Measurements from ENCODE around the gene ALPK3.
A peak's percentile ranks its signal among the peaks of the same experiment; 100 is the strongest.
"Not testable (repeated sequence)": the region's sequence is repeated elsewhere in the genome, so short reads cannot be mapped to it uniquely, and the experiment has no call there.

The ALPK3 gene

DNA sequence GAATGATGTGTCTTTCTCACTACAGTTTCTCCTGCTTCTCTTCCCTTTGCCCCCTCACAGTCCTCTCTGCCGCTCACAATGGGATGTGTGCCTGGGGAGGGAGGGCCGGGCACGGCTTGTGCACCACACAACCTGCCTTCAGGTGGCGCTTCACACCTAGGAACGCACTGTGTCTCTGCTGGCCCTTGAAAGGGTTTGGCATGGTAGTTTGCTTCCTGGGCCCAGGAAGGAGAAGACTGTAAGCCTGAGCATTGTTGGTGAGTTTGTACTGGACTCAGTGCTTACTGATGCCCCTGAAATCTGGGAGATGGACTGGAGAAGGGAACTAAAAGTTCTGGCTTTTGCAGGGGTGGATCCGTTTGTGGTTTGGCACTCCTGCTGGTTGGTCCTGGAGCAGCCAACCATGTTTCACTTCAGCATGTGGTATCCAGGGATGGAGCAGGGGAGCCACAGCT is 9.2 kb downstream of the ALPK3 start:
- no peak for DNase-seq

DNA sequence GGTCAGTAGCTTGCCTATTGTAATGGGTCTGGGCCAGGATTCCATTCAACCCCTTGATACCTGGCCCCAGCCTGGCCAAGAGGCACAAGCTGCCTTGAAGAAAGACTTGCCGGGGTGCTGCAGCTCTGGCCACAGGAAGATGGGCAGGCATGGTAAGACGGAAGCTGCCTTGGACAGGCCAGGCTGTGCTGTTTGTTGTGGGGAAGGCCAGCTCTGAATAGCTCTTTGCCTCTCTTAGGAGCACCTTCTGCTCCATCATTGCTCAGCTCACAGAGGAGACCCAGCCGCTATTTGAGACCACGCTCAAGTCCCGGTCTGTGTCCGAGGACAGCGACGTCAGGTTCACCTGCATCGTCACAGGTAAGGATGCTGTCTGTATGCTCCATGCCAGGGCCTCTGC is 10.1 kb downstream of the ALPK3 start:
- DNase-seq: no peak

DNA sequence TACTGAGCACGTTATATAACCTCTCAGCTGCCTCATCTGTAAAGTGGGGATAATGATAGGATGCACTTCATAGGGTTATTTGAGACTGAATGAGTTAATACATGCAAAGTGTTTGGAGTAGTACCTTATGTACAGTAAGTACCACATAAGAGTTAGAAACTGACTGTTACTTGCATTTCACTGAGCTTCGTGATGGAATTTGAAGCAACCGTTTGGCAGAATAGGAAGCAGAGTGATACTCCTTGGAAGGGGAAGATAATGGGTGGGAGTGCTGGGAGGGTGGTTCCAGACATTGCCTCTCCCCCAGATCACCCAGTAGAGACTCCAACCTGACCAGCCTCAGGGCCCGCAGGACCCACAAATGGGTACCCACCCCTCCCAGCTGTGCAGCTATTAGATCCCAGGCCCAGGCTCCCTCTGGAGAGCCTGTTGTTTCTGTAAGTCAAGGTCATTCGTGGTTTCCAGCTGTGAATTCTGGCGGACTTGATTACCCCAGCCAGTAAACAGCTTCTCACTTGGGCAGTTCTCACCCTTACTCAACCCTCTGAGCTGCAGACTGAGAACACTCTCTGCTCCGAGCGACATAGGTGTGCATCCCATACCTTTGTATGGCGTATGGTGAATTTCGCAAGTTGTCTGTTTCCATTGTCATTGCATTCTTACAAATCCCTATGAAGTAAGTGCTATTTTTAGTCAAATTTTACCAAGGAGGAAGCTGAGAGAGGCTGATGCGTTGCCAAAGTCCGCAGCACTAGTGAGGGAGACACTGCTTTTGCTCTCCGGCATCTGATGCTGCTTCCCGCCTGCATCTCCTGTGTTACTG is 11.1 kb downstream of the ALPK3 start:
- no peak for DNase-seq

DNA sequence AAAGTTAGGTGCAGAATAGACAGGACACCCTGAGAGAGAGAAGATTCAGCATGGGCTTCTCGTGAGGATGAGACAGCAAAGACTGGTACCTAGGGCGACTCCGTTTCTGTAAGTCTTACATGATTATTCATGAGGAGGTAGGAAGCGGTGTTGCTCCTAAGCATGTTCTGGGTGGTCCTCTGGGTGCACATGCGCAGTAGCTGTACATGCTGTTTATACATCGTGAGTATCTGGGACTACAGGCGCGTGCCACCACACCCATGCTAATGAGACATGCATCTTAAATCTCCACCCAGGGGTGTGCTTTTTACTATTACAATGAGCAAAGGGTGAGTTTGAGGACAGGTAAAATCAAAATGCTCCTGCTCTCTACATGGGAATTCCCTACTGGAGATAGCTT is 12.3 kb downstream of the ALPK3 start:
- DNase-seq: no peak

DNA sequence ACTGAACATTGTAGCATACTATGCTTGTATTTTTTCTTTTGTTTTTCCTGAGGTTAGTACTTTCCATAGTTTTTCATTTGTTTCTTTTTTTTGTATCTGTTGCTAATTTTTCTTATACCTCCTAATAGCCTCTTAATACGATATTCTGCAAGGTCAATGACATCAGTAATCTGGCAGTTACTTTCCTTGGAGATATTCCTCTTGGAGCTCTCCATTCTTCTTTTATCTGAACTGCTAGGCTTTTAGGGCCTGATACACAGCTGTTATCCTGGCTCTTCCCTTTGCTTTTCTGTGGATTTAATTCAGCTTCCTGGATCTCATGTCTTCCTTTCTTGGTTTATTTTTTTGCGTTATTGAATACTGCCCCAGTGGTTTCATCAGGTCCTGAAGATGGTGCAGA is 12.9 kb downstream of the ALPK3 start:
- DNase-seq: no peak

DNA sequence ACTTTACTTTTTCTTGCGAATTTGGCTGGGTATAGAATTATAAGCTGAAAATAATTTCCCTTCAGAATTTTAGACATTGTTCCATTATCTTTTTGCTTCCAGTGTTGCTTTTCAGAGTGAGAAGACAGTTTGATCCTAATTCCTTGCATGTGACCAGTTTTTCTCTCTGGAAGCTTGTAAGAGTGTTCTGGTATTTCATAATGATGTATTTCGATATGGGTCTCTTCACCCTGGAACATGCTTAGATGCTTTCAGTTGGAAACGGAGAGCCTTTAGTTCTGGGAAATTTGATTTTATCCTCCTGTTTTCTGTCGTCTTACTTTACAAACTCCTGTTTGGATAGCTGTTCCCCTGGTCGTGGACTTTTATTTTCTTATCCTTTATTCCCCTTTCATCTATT is 13.9 kb downstream of the ALPK3 start:
- DNase-seq: no peak

DNA sequence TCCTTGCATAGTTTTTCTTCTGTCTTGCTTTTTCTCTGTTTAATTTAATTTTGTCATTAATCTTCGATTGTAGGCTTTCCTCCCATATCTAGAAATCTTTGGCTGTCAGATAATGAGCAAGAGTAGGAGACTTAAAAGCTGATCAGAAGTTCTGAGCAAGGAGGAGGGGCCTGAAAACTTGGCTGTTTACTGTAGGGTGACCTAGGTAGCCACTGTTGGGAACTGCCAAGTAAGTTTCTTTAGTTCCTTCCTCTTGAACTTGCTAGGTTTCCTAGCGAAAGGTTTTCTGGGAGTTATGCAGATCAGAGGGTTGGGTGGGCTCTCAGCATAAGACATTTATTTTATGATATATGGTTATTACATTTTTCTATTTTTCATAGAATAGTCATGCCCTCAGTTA is 14.5 kb downstream of the ALPK3 start:
- DNase-seq: no peak

DNA sequence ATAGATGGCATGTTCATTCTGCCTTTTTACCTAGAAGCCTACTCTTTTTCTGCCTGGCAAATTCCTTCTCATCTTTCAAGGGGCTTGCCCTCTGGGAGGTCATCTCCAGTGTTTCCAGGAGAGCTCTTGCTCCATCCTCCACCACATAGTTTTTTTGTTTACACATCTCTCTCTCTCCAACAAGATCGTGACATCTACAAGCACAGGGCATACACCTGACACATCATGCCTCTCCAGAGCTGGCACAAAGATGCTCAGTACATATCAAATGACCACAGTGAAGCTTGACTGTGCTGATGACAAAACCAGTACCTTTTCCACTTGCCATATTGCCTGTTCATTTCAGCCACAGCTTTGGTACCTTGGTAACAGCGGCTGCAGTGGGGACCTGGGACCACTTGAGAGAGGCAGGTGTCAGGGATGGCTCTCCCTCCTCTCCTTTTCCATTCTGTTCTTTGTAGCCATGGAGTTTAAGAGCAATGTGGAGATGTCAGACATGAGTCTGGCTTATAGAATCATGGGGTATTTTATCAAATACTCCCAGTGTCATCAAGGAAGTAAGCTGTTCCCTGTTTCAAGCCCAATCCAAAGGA is 15.4 kb downstream of the ALPK3 start:
- DNase-seq: no peak

DNA sequence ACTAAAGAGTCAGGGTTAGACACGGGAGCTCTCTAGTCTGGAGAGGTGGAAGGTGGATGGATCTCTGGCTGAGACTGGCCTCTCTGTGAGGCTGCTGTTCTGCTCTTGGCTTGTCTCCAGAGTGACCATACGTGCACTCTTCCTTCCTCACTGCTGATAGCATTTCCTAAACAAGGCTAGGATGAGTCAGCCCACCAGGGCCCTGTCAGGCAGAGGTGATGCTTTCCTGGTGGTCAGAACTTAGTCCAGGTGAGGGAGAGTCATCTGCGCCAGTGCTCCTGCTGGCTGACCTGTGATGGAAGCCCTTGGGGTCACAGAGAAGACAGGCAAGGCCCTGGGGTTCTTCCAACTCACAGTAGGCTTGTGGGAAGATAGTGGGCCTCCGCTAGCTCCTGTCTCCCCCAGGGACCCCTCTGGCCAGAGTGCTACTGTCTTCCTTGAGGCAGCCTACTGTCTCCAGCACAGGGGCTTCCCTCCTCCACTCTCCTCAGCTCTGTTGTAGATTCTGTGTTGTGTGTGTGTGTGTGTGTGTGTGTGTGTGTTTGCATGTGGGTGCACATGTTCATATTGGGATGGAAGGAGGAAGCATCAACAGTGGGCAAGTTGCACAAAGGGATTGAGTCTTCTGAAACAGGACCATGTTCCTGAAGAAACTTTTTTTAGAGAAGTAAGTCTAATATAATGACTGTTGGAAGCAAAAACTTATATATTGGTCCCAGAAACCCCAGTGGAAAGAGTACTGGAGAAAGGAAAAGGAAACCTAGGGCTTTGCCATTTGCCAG is 16.5 kb downstream of the ALPK3 start:
- no peak for DNase-seq

DNA sequence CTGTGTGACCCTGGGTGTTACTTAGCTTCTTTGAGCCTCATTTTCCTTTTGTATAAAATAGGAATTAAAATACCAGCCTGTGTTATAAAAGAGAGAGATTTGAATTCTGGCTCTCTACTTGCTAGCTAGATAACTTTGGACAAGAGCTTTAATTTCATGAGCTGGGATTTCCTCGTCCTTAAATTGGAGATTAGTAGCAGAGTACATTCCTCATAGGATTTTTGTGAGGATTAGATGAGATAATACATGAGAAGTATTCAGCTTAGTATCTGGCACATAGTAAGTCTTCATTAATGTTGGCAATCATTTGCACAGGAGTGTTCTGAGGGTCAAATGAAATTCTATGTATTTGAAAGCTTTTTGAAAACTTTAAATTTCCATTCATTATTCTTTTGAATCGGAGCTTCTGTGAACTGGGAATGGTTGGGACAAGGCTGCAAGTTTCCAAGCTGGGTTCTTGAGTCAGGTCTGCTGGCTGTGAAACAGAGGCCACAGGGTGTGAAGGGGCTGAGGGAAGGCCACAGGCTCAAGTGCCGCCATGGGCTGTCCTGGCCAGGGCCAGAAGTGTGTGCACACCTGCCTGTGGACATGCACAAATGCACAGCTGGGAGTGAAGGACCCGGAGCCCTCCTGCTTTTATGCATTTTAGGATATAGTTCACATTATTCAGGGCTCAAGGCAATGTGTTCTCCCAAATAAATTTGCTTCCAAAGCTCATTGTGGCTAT is 17.2 kb downstream of the ALPK3 start:
- no peak for DNase-seq

DNA sequence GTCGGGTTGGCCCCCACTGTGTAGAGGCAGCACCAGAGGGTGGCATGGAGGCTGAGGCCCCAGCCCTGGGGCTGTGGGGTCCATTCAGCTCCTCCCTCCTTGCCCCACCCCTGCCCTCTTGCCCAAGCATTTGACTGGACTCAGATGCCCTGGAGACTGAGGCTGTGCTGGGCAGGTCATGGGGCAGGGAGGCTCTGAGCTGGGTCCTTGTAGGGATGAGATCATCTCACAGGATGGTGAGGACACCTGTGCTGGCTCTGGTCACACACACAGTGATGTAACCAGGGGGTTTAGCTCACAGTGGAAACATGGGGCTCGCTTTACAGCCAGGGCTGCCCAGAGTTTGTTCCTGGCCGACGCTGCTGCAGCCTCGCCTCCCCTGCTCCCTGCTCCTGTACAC is 17.8 kb downstream of the ALPK3 start:
- DNase-seq: no peak

DNA sequence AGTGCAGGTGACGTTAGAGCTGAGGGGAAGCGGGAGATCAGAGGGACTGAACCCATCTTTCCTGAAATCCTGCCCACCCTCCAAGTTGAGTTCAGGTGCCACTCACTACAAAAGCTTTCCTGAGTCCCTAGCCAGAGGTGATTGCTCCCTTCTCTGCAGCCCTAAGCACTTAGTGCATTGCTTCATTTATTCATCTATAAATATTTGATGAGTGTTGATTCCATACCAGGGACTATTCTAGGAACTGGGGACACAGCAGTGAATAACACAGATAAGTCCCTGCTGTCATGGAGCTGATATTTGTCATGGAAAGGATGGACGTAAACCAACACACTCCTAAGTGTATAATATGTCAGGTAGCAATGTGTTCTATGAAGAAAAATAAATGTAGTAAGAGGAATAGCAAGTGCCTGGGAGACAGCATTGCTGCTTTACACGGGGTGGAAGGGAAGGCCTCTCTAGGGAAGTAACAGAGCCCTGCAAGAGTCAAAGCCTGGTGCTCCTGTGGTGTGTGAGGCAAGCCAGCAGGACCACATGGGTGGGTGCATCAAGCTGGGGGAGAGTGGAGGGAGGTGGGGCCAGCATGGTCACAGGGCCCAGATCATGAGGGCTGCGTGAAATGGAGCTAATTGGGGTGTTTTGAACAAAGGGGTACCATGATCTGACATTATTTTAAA is 18.6 kb downstream of the ALPK3 start:
- DNase-seq: no peak

DNA sequence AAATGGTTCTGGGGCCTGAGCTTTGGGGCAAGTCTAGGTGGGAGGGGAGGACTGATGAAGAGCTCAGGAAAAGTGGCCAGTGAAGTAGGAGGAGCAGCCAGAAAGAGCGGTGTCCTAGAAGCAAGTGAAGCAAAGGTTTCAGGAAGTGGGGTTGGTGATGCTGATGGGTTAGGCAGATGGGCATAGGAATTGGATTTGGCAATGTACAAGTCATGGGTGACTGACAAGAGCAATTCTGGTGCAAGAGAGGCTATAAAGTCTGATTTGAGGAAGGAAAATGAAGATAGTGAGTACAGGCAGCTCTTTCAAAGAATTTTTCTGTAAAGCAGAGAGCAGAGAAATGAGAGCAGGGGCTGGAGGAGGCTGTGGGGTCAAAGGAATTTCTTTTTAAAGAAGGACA is 19.7 kb downstream of the ALPK3 start:
- DNase-seq: no peak

DNA sequence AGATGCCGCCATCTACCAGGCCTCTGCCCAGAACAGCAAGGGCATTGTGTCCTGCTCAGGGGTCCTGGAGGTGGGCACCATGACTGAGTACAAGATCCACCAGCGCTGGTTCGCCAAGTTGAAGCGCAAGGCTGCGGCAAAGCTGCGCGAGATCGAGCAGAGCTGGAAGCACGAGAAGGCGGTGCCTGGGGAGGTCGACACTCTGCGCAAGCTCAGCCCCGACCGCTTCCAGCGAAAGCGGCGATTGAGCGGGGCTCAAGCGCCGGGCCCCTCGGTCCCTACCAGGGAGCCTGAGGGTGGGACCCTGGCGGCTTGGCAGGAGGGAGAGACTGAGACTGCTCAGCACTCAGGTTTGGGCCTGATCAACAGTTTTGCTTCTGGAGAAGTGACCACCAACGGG is 22.6 kb downstream of the ALPK3 start:
- no peak for DNase-seq

DNA sequence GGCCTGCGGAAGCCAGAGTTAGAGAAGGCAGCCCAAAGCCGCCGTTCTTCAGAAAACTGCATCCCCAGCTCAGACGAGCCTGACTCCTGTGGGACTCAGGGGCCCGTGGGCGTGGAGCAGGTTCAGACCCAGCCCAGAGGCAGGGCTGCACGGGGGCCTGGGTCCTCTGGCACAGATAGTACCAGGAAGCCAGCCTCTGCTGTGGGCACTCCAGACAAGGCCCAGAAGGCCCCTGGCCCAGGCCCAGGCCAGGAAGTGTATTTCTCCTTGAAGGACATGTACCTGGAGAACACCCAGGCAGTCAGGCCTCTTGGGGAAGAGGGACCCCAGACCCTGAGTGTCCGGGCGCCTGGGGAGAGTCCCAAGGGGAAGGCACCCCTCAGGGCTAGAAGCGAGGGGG is 23.1 kb downstream of the ALPK3 start:
- no peak for DNase-seq

DNA sequence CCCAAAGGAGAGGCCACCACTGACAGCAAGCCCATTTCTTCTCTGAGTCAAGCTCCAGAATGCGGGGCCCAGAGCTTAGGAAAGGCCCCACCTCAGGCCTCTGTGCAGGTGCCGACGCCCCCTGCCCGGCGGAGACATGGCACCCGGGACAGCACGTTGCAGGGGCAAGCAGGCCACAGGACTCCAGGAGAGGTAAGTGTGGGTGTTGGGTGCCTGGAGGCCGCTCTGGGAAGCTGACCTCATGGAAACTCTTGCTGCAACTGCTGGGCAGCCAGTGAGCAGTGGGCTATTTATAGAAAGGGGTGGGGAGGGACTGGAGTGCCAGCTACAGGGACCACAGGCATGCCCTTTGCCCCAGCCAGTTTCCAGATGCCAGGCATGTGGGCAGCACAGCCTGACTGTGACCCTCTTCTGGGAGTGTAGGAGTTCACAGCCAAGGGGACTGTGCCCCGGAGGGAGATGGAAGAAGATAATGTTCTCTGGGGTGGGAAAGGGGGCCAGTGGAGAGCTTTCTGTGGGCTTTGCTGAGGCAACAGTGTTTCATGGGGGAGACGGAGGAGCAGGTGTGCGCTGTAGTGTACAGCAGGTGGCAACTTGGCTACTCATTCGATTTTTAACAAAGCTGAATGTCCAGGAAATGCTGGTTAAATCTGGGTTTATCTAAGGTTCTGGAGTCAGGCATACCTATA is 23.7 kb downstream of the ALPK3 start:
- DNase-seq: peak; percentile 74

DNA sequence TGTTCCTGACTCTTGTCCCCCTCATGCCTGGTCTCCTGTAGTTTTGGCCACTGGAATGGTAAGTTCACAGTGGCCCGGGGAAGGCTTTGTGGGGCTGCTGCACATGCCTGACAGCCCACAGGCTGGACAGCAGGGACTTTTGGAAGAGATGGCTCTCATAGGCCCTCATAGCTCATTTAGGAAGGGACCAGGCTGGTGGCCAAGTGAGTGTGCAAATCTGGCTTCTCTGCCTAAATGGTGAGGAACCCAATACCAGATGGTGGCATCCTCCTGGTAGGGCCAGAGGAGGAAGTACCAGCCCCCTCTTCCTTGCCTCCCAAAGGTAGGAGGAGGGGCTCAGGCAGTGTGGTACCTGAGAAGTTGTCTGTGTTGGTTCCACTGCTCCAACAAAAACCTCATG is 25.6 kb downstream of the ALPK3 start:
- DNase-seq: no peak

DNA sequence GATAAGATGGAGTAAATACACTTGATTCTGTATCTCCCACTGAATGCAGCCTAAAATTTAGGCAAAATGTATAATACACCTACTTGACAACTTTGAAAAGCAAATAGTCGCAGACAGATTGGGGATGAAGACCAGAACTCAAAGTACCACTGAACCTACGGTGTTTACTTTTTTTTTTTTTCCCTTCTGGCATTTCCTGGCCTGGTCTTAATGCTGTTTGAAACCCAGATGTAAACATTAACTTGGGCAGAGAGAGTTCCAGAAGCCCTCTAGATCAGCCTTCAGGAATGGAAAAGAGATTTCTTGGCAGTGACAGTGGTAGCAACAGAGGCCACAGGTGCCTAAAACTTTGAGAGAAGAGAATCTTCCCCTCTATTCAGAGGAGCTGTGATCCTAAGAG is 27.8 kb downstream of the ALPK3 start:
- no peak for DNase-seq

DNA sequence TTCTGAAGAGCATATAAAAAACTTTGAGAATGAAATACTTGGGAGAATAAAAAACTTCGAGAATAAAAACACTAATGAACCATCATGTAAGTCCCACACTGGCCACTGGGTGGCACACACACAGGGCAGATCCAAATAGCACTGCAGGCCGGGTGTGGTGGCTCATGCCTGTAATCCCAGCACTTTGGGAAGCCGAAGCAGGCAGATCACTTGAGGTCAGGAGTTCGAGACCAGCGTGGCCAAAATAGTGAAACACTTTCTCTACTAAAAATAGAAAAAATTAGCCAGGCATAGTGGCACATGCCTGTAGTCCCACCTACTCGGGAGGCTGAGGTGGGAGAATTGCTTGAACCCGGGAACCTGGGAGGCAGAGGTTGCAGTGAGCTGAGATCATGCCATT is 28.5 kb downstream of the ALPK3 start:
- DNase-seq: not testable (repeated sequence)

DNA sequence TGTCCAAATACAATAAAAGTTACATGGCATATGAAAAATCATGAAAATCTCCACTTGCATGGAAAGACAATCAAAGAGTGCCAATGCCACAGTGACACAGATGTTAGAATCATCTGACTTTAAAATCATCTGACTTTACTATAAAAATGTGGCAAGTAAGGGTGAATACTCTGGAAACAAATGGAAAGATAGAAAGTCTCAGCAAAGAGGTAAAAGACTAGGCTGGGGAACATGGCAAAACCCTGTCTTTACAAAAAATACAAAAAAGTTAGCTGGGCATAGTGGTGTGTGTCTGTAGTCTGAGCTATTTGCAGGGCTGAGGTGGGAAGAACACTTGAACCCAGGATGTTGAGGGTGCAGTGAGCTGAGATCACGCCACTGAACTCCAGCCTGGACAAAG is 29.1 kb downstream of the ALPK3 start:
- DNase-seq: no peak

DNA sequence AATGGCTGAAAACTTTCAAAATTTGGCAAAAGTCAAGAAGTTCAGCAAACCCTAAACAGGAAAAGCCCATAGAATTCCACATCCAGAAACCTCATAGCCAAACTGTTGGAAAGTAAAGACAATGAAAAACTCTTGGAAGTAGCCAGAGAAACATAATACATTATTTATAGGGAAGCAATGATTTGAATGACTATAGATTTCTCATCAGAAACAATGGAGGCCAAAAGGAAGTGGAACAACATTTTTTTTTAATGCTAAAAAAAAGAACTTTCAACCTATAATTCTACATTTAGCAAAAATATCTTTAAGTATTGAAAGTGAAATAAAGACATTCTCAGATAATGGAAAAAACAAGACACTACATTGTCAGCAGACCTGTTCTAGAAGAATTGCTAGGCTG is 30.2 kb downstream of the ALPK3 start:
- DNase-seq: no peak

DNA sequence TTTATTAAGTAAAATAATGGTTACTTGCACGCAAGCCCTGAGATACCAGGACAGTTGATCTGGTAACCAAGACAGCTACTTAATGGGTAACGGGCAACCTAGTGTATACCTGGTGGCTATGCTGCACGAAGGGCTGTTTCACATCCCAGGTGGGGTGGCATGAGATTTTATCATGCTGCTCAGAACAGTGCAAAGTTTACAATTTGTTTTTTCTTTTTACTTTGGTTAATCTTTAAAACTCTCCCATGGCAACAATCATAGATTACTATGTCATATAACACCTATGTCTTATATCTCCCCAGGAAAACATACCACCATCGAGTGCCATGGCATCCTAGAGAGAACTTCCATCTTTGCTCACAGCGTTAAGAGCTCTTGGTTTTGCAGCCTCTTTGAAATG is 35.1 kb downstream of the ALPK3 start:
- no peak for DNase-seq
